H9 (cell line): ENCODE data around the gene CEP131. TPM values are rescaled to one million over a fixed set of nuclear protein-coding genes. Genes with fewer than 3 reads are reported as not detected.

Experiments used
- DNase-seq: peaks from one replicate; pipeline ENCODE4 v3.0.0-alpha.2; 2017
- H2AFZ ChIP-seq: one replicate; pipeline ENCODE4 v1.6.1; 2013; ENCODE audit warnings: mild to moderate bottlenecking, low read length, control low read depth, moderate library complexity
- H2AK5ac ChIP-seq: 2 replicates; pipeline ENCODE4 v1.6.1; 2013; ENCODE audit warnings: low read length, control low read depth, mixed read lengths; ENCODE audit not compliant: insufficient read length
- H2BK120ac ChIP-seq: one replicate; pipeline ENCODE4 v1.6.1; 2013; ENCODE audit warnings: low read depth, mild to moderate bottlenecking, low read length, control low read depth, inconsistent platforms; ENCODE audit not compliant: poor library complexity, severe bottlenecking
- H2BK12ac ChIP-seq: 2 replicates; pipeline ENCODE4 v1.6.1; 2013; ENCODE audit warnings: low read length, control low read depth, mixed read lengths, low read depth; ENCODE audit not compliant: insufficient read length
- H2BK15ac ChIP-seq: 2 replicates; pipeline ENCODE4 v1.6.1; 2013; ENCODE audit warnings: low read depth, low read length, control low read depth
- H2BK20ac ChIP-seq: one replicate; pipeline ENCODE4 v1.6.1; 2013; ENCODE audit warnings: low read depth, mild to moderate bottlenecking, low read length, control low read depth, inconsistent platforms; ENCODE audit not compliant: poor library complexity, severe bottlenecking
- H2BK5ac ChIP-seq: 2 replicates; pipeline ENCODE4 v1.6.1; 2013; ENCODE audit warnings: low read length, control low read depth, mixed read lengths; ENCODE audit not compliant: insufficient read length
- H3K14ac ChIP-seq: 2 replicates; pipeline ENCODE4 v1.6.1; 2013; ENCODE audit warnings: low read length, control low read depth; ENCODE audit not compliant: insufficient read depth
- H3K18ac ChIP-seq: 2 replicates; pipeline ENCODE4 v1.6.1; 2013; ENCODE audit warnings: low read depth, mild to moderate bottlenecking, mixed read lengths, low read length, control low read depth; ENCODE audit not compliant: insufficient read length
- H3K23ac ChIP-seq: 2 replicates; pipeline ENCODE4 v1.6.1; 2013; ENCODE audit warnings: low read length, control low read depth, mixed read lengths, low read depth; ENCODE audit not compliant: insufficient read length
- H3K23me2 ChIP-seq: 2 replicates; pipeline ENCODE4 v1.6.1; 2013; ENCODE audit warnings: low read depth, mild to moderate bottlenecking, mixed read lengths, low read length, control low read depth; ENCODE audit not compliant: insufficient read length, poor library complexity, severe bottlenecking
- H3K27ac ChIP-seq: 2 replicates; pipeline ENCODE4 v1.5.1; 2013; ENCODE audit warnings: low read length, control low read depth, mixed read lengths, low read depth; ENCODE audit not compliant: insufficient read length
- H3K27me3 ChIP-seq: 2 replicates; pipeline ENCODE4 v1.6.1; 2013; ENCODE audit warnings: low read length, control low read depth, inconsistent platforms; ENCODE audit not compliant: insufficient read depth
- H3K4ac ChIP-seq: 2 replicates; pipeline ENCODE4 v1.6.1; 2013; ENCODE audit warnings: low read depth, mild to moderate bottlenecking, control low read depth, inconsistent platforms, low read length, moderate library complexity
- H3K4me1 ChIP-seq: 2 replicates; pipeline ENCODE4 v1.6.1; 2013; ENCODE audit warnings: low read length, control low read depth, inconsistent platforms; ENCODE audit not compliant: insufficient read depth
- H3K4me2 ChIP-seq: 2 replicates; pipeline ENCODE4 v1.6.1; 2013; ENCODE audit warnings: low read length, control low read depth, mixed read lengths; ENCODE audit not compliant: insufficient read length, insufficient read depth
- H3K56ac ChIP-seq: 2 replicates; pipeline ENCODE4 v1.6.1; 2013; ENCODE audit warnings: low read depth, mild to moderate bottlenecking, mixed read lengths, low read length, control low read depth; ENCODE audit not compliant: insufficient read length
- H3K79me1 ChIP-seq: 2 replicates; pipeline ENCODE4 v1.6.1; 2013; ENCODE audit warnings: low read depth, mild to moderate bottlenecking, moderate library complexity, low read length, control low read depth, inconsistent platforms; ENCODE audit not compliant: insufficient read depth, poor library complexity, severe bottlenecking
- H3K79me2 ChIP-seq: 2 replicates; pipeline ENCODE4 v1.6.1; 2013; ENCODE audit warnings: low read length, control low read depth, inconsistent platforms; ENCODE audit not compliant: insufficient read depth
- H3K9ac ChIP-seq: 2 replicates; pipeline ENCODE4 v1.6.1; 2013; ENCODE audit warnings: low read length, control low read depth, mixed read lengths; ENCODE audit not compliant: insufficient read length; ENCODE audit errors: extremely low read depth
- H3K9me3 ChIP-seq: one replicate; pipeline ENCODE4 v1.6.1; 2013; ENCODE audit warnings: low read depth, low read length, inconsistent platforms; ENCODE audit not compliant: control insufficient read depth
- H3T11ph ChIP-seq: one replicate; pipeline ENCODE4 v1.6.1; 2013; ENCODE audit warnings: mild to moderate bottlenecking, low read length, control low read depth, inconsistent platforms
- H4K20me1 ChIP-seq: one replicate; pipeline ENCODE4 v1.6.1; 2013; ENCODE audit not compliant: control insufficient read depth, insufficient read length, insufficient read depth
- H4K5ac ChIP-seq: 2 replicates; pipeline ENCODE4 v1.6.1; 2013; ENCODE audit warnings: low read depth, mild to moderate bottlenecking, mixed read lengths, low read length, control low read depth; ENCODE audit not compliant: insufficient read length
- H4K8ac ChIP-seq: replicated peaks from 2 replicates; pipeline ENCODE4 v1.6.1; 2013; ENCODE audit warnings: low read length, control low read depth, mixed read lengths, low read depth; ENCODE audit not compliant: insufficient read length
- H4K91ac ChIP-seq: 2 replicates; pipeline ENCODE4 v1.6.1; 2013; ENCODE audit warnings: low read depth, mild to moderate bottlenecking, moderate library complexity, mixed read lengths, low read length, control low read depth; ENCODE audit not compliant: insufficient read length
- H3K27ac Mint-ChIP-seq, 3 experiments: 2 replicates in 2 of 3; 3 replicates in 1 of 3; pipeline ENCODE4 v1.8.0; 2020 to 2021; ENCODE audit warnings: mixed read lengths in 3 of 3, mild to moderate bottlenecking in 1 of 3, moderate library complexity in 1 of 3
- H3K27me3 Mint-ChIP-seq: 2 replicates; pipeline ENCODE4 v1.8.0; 2021; ENCODE audit warnings: low read depth, mild to moderate bottlenecking, moderate library complexity, mixed read lengths
- H3K36me3 Mint-ChIP-seq, 3 experiments: 2 replicates in 2 of 3; 3 replicates in 1 of 3; pipeline ENCODE4 v1.8.0; 2020 to 2021; ENCODE audit warnings: low read depth in 3 of 3, mixed read lengths in 3 of 3; ENCODE audit not compliant: insufficient read depth in 1 of 3
- H3K4me1 Mint-ChIP-seq, 2 experiments: 2 replicates each; pipeline ENCODE4 v1.8.0; 2020; ENCODE audit warnings: mixed read lengths in 2 of 2
- H3K4me3 Mint-ChIP-seq, 2 experiments: 2 replicates in 1 of 2; 3 replicates in 1 of 2; pipeline ENCODE4 v1.8.0; 2020 to 2021; ENCODE audit warnings: mild to moderate bottlenecking in 2 of 2, mixed read lengths in 2 of 2, moderate library complexity in 1 of 2
- H3K9me3 Mint-ChIP-seq, 2 experiments: 2 replicates in 1 of 2; 3 replicates in 1 of 2; pipeline ENCODE4 v1.8.0; 2020; ENCODE audit warnings: mild to moderate bottlenecking in 2 of 2, mixed read lengths in 2 of 2, moderate library complexity in 1 of 2
- WGBS: extraction: QIAGEN DNeasy Blood & Tissue Kit; methylation state at CpG from one replicate; pipeline ENCODE4 v1.1.7; 2013; ENCODE audit warnings: missing lambda C conversion rate, low lambda C conversion rate, mixed read lengths; ENCODE audit not compliant: insufficient read length; ENCODE audit errors: extremely low coverage; 5-methylcytosine and 5-hydroxymethylcytosine counted together
- total RNA-seq: library from RNA; stranded (reverse); gene quantifications from 2 replicates; pipeline ENCODE4 v1.2.1, GENCODE V29; 2021
- TF ChIP-seq, protein P1 (sequence below): fragments of 200-600 bp; sonication (generic); conservative IDR thresholded peaks from 3 replicates; pipeline ENCODE4 v1.8.0; 2021; ENCODE audit warnings: antibody characterized with exemption, mild to moderate bottlenecking

The CEP131 gene
- total RNA-seq, 1 experiment from 2014 or later, result 16.3 TPM

DNA sequence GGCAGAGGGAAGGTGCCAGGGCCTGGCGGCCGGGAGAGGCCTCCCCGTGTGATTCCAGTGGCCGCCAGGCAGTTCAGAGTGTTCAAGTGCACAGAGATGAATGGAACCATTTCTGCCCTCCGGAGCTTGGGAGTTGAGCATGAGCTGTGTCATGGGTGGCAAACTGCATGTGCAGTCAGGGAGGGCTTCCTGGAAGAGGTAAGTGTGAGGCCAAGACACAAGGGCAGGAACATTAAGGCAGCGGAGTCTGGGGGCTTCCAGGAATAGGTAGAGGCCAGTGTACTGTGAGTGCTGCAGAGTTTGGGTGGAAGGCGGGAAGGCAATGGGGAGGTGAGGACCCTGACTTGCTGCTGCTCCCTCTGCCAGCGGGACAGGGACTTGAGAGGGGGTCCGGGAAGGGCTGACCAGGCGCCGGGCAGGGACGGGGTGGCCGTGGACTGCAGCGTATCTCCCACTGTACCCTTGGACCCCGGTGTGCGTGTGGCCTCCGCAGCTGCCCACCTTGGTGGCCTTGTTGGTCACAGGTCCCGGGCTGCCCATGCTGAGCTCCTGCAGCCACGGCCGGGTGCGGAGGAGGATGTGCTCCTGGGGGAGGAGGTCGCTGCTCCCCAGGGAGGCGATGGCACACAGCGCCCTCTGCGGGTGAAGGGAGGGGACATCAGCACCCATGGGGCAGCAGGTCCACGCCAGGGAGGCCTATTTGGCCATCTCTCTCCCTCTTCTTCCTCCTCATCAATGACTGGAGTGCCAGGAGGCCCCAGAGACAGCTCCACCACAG lies 7.5 kb upstream of the CEP131 start:
- H2AFZ ChIP-seq, result no peak overlapping the region
- no peak overlapping the region for H3K27ac Mint-ChIP-seq
- H2BK12ac ChIP-seq, result no peak overlapping the region
- H2BK120ac ChIP-seq, result no peak overlapping the region
- DNase-seq, result no peak
- no peaks in the 10 kb centered on the region for H3K4me1 ChIP-seq
- no peak overlapping the region for H4K91ac ChIP-seq
- H3K18ac ChIP-seq, result no peak overlapping the region
- no peak overlapping the region for H3K56ac ChIP-seq
- H3K79me1 ChIP-seq, result no peaks in the 10 kb centered on the region
- TF ChIP-seq, protein P1, sequence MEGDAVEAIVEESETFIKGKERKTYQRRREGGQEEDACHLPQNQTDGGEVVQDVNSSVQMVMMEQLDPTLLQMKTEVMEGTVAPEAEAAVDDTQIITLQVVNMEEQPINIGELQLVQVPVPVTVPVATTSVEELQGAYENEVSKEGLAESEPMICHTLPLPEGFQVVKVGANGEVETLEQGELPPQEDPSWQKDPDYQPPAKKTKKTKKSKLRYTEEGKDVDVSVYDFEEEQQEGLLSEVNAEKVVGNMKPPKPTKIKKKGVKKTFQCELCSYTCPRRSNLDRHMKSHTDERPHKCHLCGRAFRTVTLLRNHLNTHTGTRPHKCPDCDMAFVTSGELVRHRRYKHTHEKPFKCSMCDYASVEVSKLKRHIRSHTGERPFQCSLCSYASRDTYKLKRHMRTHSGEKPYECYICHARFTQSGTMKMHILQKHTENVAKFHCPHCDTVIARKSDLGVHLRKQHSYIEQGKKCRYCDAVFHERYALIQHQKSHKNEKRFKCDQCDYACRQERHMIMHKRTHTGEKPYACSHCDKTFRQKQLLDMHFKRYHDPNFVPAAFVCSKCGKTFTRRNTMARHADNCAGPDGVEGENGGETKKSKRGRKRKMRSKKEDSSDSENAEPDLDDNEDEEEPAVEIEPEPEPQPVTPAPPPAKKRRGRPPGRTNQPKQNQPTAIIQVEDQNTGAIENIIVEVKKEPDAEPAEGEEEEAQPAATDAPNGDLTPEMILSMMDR, result peak; percentile 72
- no CpG with 5 or more reads among the region's 26 CpGs for WGBS
- no peak overlapping the region for H4K5ac ChIP-seq
- H2BK20ac ChIP-seq, result no peak overlapping the region
- H2AK5ac ChIP-seq, result no peak overlapping the region
- H3K27me3 ChIP-seq, result no peaks in the 10 kb centered on the region
- H4K8ac ChIP-seq, result no peak overlapping the region
- peaks cover 5% of the 10 kb centered on the region for H3K27me3 Mint-ChIP-seq
- no peak overlapping the region for H3K4ac ChIP-seq
- H3K4me2 ChIP-seq, result no peak overlapping the region
- H3K79me2 ChIP-seq, result no peaks in the 10 kb centered on the region
- H4K20me1 ChIP-seq, result peaks cover 2% of the 10 kb centered on the region
- H3K36me3 Mint-ChIP-seq, result peaks cover 11 to 18% (median 14%) of the 10 kb centered on the region in 3 experiments
- H3K9ac ChIP-seq, result no peak overlapping the region
- no peaks in the 10 kb centered on the region for H3K9me3 ChIP-seq
- H2BK5ac ChIP-seq, result no peak overlapping the region
- no peaks in the 10 kb centered on the region; a peak in 1 of 5 replicates for H3K9me3 Mint-ChIP-seq
- H3K23me2 ChIP-seq, result no peaks in the 10 kb centered on the region
- no peak overlapping the region for H3K23ac ChIP-seq
- H3K4me3 Mint-ChIP-seq, result peak overlapping the region in 1 of 2 experiments; percentile 9; a peak in 1 of 5 replicates
- no peaks in the 10 kb centered on the region for H3K4me1 Mint-ChIP-seq
- no peak overlapping the region for H3K27ac ChIP-seq
- no peak overlapping the region for H3K14ac ChIP-seq
- H2BK15ac ChIP-seq, result no peak overlapping the region
- no peak overlapping the region for H3T11ph ChIP-seq
